Activated CD8-positive, alpha-beta T cell treated with anti-CD3 and anti-CD28 coated beads, Interleukin-2, amount 10 ng/mL, durations not matched to agents 7 days and 5 days (primary cell): ENCODE results near the gene SPNS3. TPM values are rescaled to one million over a fixed set of nuclear protein-coding genes. Genes with fewer than 3 reads are reported as not detected.

Experiments
- ATAC-seq: fragments of 150-1000 bp; cut with Tn5 transposase; one replicate; pipeline ENCODE4 v1.10.0; 2021; ENCODE audit warnings: moderate library complexity
- CTCF ChIA-PET: fragments of 350-600 bp; sonication (Branson Sonifier 250); formaldehyde crosslinking; loops from one replicate; lab custom pipeline; 2021; ENCODE audit warnings: antibody characterized with exemption; lab: Charles Lee
- POLR2A ChIA-PET: fragments of 350-600 bp; sonication (Branson Sonifier 250); formaldehyde crosslinking; loops from one replicate; lab custom pipeline; 2021; ENCODE audit warnings: antibody characterized with exemption; lab: Charles Lee
- DNase-seq: peaks from one replicate; pipeline ENCODE4 v3.0.0-alpha.2; 2020
- H3K27ac Mint-ChIP-seq: one replicate; pipeline ENCODE4 v1.8.0; 2021; ENCODE audit warnings: mild to moderate bottlenecking, mixed read lengths
- H3K27me3 Mint-ChIP-seq: one replicate; pipeline ENCODE4 v1.8.0; 2021; ENCODE audit warnings: low read depth, mixed read lengths
- H3K36me3 Mint-ChIP-seq: one replicate; pipeline ENCODE4 v1.8.0; 2021; ENCODE audit warnings: low read depth, mixed read lengths
- H3K4me1 Mint-ChIP-seq: one replicate; pipeline ENCODE4 v1.8.0; 2021; ENCODE audit warnings: low read depth, mixed read lengths
- H3K4me3 Mint-ChIP-seq: one replicate; pipeline ENCODE4 v1.8.0; 2021; ENCODE audit warnings: mild to moderate bottlenecking, mixed read lengths
- H3K9me3 Mint-ChIP-seq: one replicate; pipeline ENCODE4 v1.8.0; 2022; ENCODE audit warnings: mixed read lengths; ENCODE audit not compliant: insufficient read depth
- total RNA-seq, 2 experiments: library from RNA; stranded (reverse); gene quantifications; one replicate each; pipeline ENCODE4 v1.2.3, GENCODE V29; 2021

Gene SPNS3
- total RNA-seq, 2 experiments from 2014 or later = 26.8 to 29.1 TPM

GRCh38 chr17:4474093-4474492 is 40.4 kb downstream of the SPNS3 start:
- H3K27me3 Mint-ChIP-seq = no peaks in the 10 kb centered on the region
- ChIA-PET POLR2A (no interaction called here), CTCF (interaction anchor here (1.1 kb wide), 1 partner anchor 30 kb away, joined by 3 read pairs; no protein-coding TSS in a partner anchor)
- H3K36me3 Mint-ChIP-seq = no peaks in the 10 kb centered on the region
- H3K4me1 Mint-ChIP-seq = no peaks in the 10 kb centered on the region
- H3K4me3 Mint-ChIP-seq = no peak overlapping the region
- H3K9me3 Mint-ChIP-seq = no peaks in the 10 kb centered on the region
- DNase-seq (no peak), ATAC-seq (no peak)
- no peak overlapping the region for H3K27ac Mint-ChIP-seq

GRCh38 chr17:4475001-4475400 is 41.3 kb downstream of the SPNS3 start:
- ATAC-seq = no peak
- peak overlapping the region; percentile 10 for H3K27ac Mint-ChIP-seq
- no peaks in the 10 kb centered on the region for H3K9me3 Mint-ChIP-seq
- no peaks in the 10 kb centered on the region for H3K36me3 Mint-ChIP-seq
- peaks cover 8% of the 10 kb centered on the region for H3K4me1 Mint-ChIP-seq
- ChIA-PET CTCF (no interaction called here), POLR2A (interaction anchor here (0.6 kb wide), 1 partner anchor 21 kb away, joined by 3 read pairs; no protein-coding TSS in a partner anchor)
- H3K27me3 Mint-ChIP-seq = no peaks in the 10 kb centered on the region
- DNase-seq = no peak
- H3K4me3 Mint-ChIP-seq = no peak overlapping the region

- H3K27ac Mint-ChIP-seq = peak overlapping the region; percentile 10
- ATAC-seq (no peak), DNase-seq (no peak)
- POLR2A ChIA-PET = interaction anchor here (0.6 to 1.1 kb wide), 2 partner anchors 11 to 22 kb away, joined by 3 read pairs; no protein-coding TSS in a partner anchor
- no peaks in the 10 kb centered on the region for H3K36me3 Mint-ChIP-seq
- H3K4me1 Mint-ChIP-seq = peaks cover 12% of the 10 kb centered on the region
- H3K9me3 Mint-ChIP-seq = no peaks in the 10 kb centered on the region
- no peaks in the 10 kb centered on the region for H3K27me3 Mint-ChIP-seq
- CTCF ChIA-PET = no interaction called here
- H3K4me3 Mint-ChIP-seq = no peak overlapping the region
Measured at GRCh38 chr17:4475463-4475862, 41.7 kb downstream of the SPNS3 start.

- no peaks in the 10 kb centered on the region for H3K36me3 Mint-ChIP-seq
- DNase-seq (no peak), ATAC-seq (no peak)
- POLR2A ChIA-PET = interaction anchor here (1.1 kb wide), 1 partner anchor 10 kb away, joined by 3 read pairs; no protein-coding TSS in a partner anchor
- no peaks in the 10 kb centered on the region for H3K27me3 Mint-ChIP-seq
- peaks cover 18% of the 10 kb centered on the region for H3K4me1 Mint-ChIP-seq
- H3K27ac Mint-ChIP-seq = no peak overlapping the region
- CTCF ChIA-PET = no interaction called here
- no peaks in the 10 kb centered on the region for H3K9me3 Mint-ChIP-seq
- no peak overlapping the region for H3K4me3 Mint-ChIP-seq
Measured at GRCh38 chr17:4476017-4476416, 42.3 kb downstream of the SPNS3 start.

- POLR2A ChIA-PET = interaction anchor here (1.1 kb wide), 1 partner anchor 10 kb away, joined by 3 read pairs; no protein-coding TSS in a partner anchor
- H3K9me3 Mint-ChIP-seq = no peaks in the 10 kb centered on the region
- ATAC-seq = no peak
Measured at GRCh38 chr17:4476511-4477070, 42.9 kb downstream of the SPNS3 start.

GRCh38 chr17:4477255-4477791 is 43.6 kb downstream of the SPNS3 start:
- Mint-ChIP-seq H3K27me3 (no peaks in the 10 kb centered on the region), H3K4me1 (peaks cover 31% of the 10 kb centered on the region), H3K9me3 (no peaks in the 10 kb centered on the region), H3K27ac (peak overlapping the region; percentile 18), H3K36me3 (peaks cover 4% of the 10 kb centered on the region), H3K4me3 (no peak overlapping the region)
- no peak for ATAC-seq
- POLR2A ChIA-PET = no interaction called here
- DNase-seq = no peak
- CTCF ChIA-PET = no interaction called here

More at GRCh38 chr17:4476511-4477070, 42.9 kb downstream of the SPNS3 start:
- CTCF ChIA-PET = no interaction called here
- no peak for DNase-seq
- Mint-ChIP-seq H3K4me1 (peaks cover 24% of the 10 kb centered on the region), H3K4me3 (no peak overlapping the region), H3K36me3 (peaks cover 4% of the 10 kb centered on the region), H3K27me3 (no peaks in the 10 kb centered on the region), H3K27ac (no peak overlapping the region)

GRCh38 chr17:4478318-4478830 is 44.6 kb downstream of the SPNS3 start:
- Mint-ChIP-seq H3K27ac (no peak overlapping the region), H3K4me1 (peaks cover 42% of the 10 kb centered on the region), H3K9me3 (no peaks in the 10 kb centered on the region), H3K36me3 (peaks cover 5% of the 10 kb centered on the region), H3K4me3 (no peak overlapping the region), H3K27me3 (no peaks in the 10 kb centered on the region)
- DNase-seq (no peak), ATAC-seq (no peak)
- POLR2A ChIA-PET = no interaction called here
- CTCF ChIA-PET = no interaction called here

GRCh38 chr17:4479340-4479981 is 45.7 kb downstream of the SPNS3 start:
- H3K36me3 Mint-ChIP-seq = peaks cover 9% of the 10 kb centered on the region

GRCh38 chr17:4479982-4480751 is 46.4 kb downstream of the SPNS3 start:
- DNase-seq = no peak
- H3K9me3 Mint-ChIP-seq = no peaks in the 10 kb centered on the region
- H3K27me3 Mint-ChIP-seq = no peaks in the 10 kb centered on the region
- CTCF ChIA-PET = interaction anchor here (0.6 to 1.8 kb wide), 4 partner anchors 20 to 75 kb away, joined by 3 to 4 read pairs (median 3); partner anchors contain the start of gene MYBBP1A
- peak overlapping the region; percentile 99 for H3K27ac Mint-ChIP-seq
- H3K4me3 Mint-ChIP-seq = no peak overlapping the region
- no peak for ATAC-seq
- H3K4me1 Mint-ChIP-seq = peaks cover 55% of the 10 kb centered on the region
- POLR2A ChIA-PET = interaction anchor here (1.6 to 2.6 kb wide), 2 partner anchors 25 to 46 kb away, joined by 3 to 11 read pairs; partner anchors contain the start of gene SPNS3
- H3K36me3 Mint-ChIP-seq = peaks cover 14% of the 10 kb centered on the region

More at GRCh38 chr17:4479340-4479981, 45.7 kb downstream of the SPNS3 start:
- H3K4me3 Mint-ChIP-seq = no peak overlapping the region
- ChIA-PET CTCF (no interaction called here), POLR2A (no interaction called here)
- H3K4me1 Mint-ChIP-seq = peaks cover 48% of the 10 kb centered on the region
- DNase-seq (no peak), ATAC-seq (no peak)
- peak overlapping the region; percentile 99 for H3K27ac Mint-ChIP-seq
- no peaks in the 10 kb centered on the region for H3K27me3 Mint-ChIP-seq
- no peaks in the 10 kb centered on the region for H3K9me3 Mint-ChIP-seq

- H3K27ac Mint-ChIP-seq = peak overlapping the region; percentile 99
- H3K36me3 Mint-ChIP-seq = peaks cover 21% of the 10 kb centered on the region
- ATAC-seq (peak; percentile 83), DNase-seq (peak; percentile 83)
- no peaks in the 10 kb centered on the region for H3K9me3 Mint-ChIP-seq
- H3K27me3 Mint-ChIP-seq = no peaks in the 10 kb centered on the region
- peak overlapping the region; percentile 71 for H3K4me3 Mint-ChIP-seq
- ChIA-PET CTCF (interaction anchor here (0.9 to 1.8 kb wide), 7 partner anchors 18 to 86 kb away, joined by 3 to 7 read pairs (median 4); partner anchors contain the start of genes MYBBP1A and SPNS2), POLR2A (interaction anchor here (0.6 to 2.6 kb wide), 10 partner anchors 18 to 122 kb away, joined by 3 to 11 read pairs (median 3); partner anchors contain the start of genes MYBBP1A, SPNS2 and SPNS3)
- peaks cover 62% of the 10 kb centered on the region for H3K4me1 Mint-ChIP-seq
Measured at GRCh38 chr17:4480929-4481898, 47.5 kb downstream of the SPNS3 start.
